HG03442 (cell line): ENCODE measurements around the gene INF2.
"Not testable (repeated sequence)": the region's sequence is repeated elsewhere in the genome, so short reads cannot be mapped to it uniquely, and the experiment has no call there.

Experiments
- ATAC-seq: cut with Tn5 transposase; IDR thresholded peaks from one replicate; pipeline ENCODE4 v1.9.1; 2021; ENCODE audit warnings: mild to moderate bottlenecking, moderate library complexity; ENCODE audit not compliant: unreplicated experiment

The INF2 gene

DNA sequence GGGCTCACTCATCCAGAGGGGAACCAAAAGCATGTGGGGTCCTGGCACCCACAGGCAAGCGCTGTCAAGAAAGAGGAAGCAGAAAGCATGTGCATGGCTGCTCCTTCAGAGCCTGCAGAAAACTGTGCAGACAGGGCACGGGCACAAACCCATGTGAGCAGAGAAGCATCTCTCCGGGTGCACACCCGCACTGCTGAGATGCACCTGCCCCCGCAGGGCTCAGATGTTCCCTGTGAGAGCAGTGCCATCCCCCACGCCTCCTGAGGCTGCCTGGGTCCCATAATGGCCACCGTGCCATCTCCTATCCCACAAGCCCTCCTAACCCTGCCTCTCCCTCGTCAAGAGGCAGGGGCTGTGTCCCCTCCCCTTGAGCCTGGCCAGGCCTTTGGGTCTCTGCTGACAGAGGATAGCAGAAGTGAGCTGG lies 32.3 kb upstream of the INF2 start:
- no peak for ATAC-seq

DNA sequence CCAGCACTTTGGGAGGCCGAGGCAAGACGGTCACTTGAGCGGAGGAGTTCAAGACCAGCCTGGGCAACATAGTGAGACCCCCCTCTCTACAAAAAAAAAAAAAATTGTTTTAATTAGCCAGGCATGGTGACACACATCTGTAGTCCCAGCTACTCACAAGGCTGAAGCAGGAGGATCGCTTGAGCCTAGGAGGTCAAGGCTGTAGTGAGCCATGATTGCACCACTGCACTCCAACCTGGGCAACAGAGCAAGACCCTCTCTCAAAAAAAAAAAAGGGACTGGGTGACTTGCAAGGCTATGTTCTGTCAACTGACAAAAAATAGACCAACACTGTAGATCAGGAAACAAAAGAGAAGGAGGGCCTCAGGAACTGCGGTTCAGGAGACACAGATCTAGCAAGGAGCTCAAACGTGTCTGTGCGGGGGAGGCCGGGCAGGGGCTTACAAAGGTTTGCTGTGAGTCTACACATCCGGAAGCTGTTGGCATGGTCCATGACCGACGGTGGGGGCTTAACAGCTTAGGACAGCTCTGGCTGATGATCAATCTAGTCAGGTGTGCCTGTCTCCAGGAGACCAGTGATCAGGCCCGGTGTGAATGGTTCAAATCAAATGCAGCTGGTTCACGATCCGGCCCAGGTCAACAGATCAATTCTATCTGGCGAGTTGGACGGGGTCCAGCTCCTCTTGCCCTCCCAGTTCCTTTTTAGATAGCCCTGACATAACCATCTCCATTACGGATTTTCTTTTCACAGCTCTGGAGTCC lies 31.7 kb upstream of the INF2 start:
- no peak for ATAC-seq

DNA sequence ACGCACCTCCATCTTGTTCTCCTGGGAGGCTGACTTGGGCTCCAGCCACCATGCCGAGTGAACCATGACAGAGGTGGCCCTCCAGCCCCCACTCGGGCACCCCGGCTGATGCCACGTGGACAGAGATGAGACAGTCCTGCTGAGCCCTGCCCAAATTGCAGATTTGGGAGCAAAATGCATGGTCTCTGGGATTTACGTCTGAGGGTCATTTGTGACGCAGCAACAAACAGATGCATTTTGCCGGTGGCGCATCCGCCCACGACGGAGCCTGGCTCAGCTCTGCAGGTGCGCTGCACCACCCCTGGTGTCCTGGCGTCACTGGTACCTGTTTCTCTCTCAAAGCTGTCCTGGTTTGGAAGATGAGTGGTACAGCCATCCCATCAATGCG lies 31.1 kb upstream of the INF2 start:
- ATAC-seq: no peak

DNA sequence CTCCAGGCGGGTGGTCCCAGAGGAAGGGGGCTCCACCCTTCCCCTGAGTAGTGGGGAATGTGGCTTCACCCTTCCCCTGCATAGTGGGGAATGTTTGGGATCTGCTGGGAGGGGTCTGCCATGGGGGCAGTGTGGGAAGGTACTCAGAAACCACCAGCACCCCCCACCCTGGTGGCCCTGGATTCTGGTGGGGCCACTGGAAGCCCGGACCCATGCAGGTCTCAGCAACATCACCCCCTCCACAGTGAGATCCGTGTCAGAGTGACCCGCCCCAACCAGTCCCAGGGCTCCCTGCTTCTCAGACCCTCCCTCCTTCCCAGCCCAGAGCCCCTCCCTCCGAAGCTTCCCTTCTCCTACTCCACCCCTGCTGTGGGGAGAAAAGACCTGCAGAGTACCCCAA lies 30.3 kb upstream of the INF2 start:
- ATAC-seq: no peak

DNA sequence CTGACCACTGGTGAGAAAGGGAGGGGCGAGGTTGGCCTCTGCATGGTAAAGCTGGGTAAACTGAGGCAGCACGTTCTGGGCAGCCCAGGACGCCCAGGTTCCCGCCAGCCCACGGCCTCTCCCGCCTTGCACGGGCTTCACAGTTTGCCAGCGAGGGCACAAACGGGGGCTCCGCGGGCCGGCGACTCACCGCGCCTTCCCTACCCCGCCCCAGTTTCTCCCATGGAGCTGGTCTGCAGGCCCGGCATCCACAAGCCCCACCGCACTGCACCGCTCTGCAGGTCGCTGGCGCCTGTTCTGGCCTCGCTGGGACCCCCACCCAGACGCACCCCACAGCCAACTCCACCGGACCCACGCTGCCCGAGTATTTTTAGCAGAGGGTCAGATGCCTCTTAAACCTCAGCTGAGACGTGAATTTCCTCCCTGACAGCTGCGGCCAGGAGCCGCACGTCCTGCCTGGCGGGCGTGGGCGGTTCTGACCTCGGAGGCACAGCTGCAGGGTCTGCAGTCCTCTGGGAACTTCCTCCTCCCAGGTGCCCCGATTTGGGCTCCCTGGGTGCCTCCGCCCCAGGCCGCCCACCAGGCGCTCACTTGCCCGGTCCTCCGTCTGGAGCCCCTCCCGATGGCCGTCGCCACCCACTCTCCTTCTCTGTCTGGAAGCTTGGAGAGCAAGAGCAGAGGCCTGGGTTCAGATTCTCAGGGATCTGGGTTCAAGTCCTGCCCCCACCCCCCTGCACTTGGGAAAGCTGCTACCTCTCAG lies 29.5 kb upstream of the INF2 start:
- no peak for ATAC-seq

DNA sequence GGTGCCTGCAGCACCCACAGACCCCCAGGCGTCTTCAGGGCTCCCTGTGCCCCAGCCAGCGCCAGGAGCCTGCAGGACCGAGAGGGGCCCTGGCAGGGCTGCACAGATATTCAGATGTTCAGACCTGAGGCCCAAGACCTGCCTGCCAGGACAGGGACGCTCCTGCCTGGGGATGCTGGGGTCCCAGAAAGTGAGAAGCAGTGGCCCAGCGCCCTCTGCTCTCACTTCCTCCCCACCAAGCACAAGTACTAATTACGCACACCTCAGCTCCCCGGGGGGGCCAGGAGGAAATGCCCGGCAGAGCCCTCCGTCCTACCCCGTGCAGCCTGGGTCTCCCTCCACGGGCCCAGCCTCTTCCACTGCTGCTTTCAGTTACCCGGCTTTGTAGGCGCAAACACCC lies 28.8 kb upstream of the INF2 start:
- ATAC-seq: peak; percentile 28

DNA sequence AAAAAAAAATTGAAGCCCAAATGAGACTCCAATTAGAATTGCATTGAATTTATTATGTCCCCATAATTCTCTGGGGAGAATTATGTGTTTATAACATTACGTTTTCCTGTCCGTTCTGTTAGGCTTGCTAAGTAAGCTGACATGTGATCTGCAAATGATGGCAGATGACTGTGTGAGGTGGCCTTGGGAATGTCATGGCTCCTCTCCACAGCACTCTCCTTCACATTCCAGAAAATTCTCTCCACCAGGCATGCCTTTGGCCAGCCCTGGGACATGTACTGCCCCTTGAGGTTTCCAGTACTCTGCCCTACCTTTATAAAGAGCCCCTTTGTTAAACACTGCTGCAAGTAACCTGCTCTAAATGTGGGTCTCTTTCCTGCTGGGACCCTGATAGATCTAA lies 28.3 kb upstream of the INF2 start:
- ATAC-seq: no peak

DNA sequence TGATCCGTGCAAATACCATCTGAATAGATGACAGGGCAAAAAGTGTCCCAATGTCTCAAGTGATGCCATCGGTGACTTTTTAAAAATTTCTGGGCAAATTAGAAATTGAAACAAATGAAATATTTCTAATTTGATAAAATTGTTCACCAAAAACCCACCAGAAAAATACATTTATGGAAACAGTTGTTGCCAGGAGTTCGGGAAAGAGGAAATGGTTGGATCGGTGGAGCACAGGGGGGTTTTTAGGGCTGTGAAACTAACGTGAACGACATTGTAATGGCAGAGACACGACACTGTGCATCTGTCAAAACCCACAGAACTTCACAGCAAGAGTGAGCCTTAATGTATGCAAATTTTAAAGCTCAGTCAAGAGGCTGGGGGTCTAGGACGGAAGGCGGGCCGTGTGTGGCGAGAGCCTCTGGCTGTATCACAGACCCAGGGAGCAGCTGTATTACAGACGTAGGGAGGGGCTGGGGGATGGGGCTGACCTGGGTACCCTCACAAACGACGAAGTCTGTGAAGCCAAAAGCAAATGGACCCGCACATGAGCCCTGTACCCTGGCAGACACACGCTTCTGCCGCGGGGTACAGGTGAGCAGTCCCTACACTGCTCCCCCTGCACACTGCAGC lies 27.8 kb upstream of the INF2 start:
- ATAC-seq: not testable (repeated sequence)

DNA sequence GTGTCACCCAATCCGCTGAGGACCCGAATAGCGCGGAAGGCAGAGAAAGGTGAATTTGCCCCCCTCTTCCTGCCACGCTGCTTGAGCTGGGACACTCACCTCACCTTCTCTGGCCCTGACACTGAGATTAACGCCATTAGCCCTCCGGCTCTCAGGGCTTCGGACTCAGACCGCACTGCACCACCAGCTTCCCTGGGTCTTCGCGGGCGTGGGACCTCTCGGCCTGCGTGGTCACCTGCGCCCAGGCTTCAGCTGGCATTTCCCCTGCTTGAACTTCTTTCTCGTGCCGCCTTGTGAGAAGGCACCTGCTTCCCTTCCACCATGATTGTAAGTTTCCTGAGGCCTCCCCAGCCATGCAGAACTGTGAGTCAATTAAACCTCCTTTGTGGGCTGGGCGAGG lies 26.9 kb upstream of the INF2 start:
- ATAC-seq: not testable (repeated sequence)

DNA sequence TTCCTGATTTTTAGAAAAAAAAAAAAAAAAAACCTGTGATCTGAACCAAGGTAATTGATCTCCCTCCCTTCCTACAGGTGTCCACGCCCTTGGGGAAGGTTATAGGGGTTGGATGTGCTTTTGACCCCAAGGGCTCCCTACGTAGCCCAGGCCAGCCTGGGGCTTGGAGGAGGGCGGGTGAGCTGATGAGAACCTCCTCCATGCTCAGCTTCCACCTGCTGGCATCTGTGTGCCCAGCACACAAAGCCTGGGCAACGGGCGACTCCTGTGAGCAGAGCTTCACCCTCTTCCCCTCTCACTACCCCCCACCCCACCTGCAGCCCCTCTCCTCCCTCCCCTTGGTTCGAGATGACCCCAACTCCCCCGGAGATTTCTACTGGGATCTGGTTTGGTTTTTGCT lies 25.3 kb upstream of the INF2 start:
- no peak for ATAC-seq

DNA sequence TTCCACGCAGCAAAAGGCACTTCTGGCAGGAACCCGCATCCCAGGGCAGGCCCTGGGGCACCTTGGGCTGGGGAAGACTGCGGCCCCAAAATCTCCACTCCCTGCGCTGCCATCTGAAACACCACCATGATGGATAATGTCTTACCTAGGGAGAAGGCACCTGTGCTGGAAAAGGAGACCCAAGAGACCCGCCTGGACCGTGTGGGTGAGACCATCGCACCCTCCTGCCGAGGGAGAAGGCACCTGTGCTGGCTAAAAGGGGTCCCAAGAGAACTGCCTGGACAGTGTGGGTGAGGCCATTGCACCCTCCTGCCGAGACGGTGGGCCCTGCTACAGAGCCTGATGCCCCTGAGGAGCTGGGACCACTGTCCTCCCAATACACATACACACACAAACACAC lies 24.8 kb upstream of the INF2 start:
- ATAC-seq: no peak

DNA sequence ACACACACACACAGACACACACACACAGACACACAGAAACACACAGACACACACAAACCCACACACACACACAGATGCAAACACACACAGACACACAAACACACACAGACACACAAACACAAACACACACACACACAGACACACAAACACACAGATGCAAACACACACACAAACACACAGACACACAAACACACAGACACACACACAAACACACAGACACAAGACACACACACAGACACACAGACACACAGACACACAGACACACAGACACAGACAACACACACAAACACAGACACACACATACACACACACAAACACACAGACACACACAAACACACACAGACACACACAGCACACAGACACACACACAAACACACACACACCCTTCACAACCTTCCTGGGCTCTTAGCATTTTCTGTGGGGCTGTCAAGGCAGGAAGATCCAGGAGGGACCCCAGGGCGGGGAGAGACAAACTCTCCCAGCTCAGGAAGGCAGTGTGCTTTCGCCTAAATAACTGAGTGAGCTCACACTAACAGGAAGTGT lies 24.2 kb upstream of the INF2 start:
- no peak for ATAC-seq

DNA sequence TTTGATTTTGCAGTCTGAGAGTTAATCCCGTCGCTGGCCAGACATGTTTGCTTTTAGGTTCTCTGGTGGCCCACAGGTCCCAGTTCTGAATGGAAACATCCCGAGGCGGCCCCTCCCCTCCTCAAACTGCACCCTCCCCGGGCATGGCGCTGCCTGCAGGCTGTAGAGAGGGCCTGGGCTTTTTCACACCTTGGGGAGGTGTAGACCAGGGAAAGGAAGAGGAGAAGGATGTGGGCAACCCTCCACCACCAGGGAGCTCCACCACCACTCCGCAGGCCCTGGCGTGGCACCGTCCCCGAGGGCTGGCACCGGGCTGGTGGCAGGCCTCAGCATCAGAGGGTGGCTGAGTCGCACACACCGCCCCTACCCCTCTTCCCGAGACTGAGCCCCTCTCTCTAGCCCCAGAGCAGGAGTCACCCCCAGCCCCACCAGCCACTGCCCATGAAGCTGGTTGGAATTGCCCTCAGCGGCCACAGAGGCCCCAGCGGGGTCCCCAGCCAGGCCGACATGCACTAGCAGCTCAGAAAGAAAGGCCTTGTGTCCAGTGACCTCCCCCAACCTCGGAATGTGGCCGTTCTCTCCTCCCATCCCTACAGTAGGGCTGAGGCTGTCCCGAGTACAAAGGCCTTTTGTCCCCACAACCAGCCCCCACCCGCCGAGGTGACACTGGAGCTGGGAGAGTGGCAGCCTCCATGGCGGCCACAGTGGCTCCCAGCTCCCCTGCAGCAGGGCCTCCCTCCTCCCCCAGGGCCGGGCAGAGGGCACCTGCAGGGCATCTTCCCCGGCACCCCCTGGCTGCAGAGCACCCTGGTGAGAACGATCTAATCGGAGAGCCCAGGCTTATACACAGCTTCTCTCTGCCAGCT lies 23.5 kb upstream of the INF2 start:
- no peak for ATAC-seq

DNA sequence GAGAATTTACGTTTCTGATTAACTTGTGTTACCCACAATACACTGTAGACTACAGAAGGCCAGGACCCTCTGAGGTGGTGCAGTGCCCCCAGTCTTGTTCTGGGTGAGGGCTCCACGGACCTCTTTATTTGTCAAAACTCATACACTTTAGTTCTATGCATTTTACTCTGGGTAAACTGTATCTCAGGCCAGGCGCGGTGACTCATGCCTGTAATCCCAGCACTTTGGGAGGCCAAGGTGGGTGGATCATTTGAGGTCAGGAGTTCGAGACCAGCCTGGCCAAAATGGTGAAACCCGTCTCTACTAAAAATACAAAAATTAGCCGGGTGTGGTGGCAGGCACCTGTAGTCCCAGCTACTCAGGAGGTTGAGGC lies 22.9 kb upstream of the INF2 start:
- not testable (repeated sequence) for ATAC-seq

DNA sequence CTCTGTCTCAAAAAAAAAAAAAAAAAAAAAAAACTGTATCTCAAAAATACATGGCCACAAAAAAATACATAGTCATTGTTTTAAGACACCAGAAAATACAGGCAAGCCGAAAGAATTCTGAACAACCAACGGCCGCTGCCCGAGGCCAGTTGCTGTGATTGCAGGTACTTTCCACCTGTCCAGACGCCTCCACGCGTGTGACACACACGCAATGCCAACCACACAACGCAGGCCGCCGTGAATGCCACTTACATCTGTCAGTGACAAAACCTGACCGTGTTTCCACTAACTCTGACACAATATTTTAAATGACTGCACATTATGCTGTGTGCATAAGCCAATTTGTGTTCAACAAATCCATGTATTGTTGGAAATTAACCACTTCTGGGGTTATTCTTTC lies 22.4 kb upstream of the INF2 start:
- no peak for ATAC-seq

DNA sequence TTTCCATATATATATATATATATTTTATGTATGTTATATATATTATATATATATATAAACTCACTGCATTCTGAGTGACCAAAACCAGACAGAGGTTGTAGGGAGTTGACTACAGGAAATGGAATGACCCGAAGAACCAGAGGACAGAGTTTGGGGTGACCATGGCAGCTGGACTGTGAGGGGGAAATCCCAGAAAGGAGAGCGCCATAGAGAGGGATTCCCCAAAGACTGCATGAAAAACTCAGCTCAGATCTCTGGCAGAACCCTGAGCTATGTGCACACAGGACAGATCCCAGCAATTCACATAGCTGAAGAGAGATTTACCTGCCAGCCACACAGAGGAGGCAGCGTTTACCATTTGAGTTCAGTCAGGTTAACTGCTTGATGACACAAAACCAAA lies 19.7 kb upstream of the INF2 start:
- ATAC-seq: no peak

DNA sequence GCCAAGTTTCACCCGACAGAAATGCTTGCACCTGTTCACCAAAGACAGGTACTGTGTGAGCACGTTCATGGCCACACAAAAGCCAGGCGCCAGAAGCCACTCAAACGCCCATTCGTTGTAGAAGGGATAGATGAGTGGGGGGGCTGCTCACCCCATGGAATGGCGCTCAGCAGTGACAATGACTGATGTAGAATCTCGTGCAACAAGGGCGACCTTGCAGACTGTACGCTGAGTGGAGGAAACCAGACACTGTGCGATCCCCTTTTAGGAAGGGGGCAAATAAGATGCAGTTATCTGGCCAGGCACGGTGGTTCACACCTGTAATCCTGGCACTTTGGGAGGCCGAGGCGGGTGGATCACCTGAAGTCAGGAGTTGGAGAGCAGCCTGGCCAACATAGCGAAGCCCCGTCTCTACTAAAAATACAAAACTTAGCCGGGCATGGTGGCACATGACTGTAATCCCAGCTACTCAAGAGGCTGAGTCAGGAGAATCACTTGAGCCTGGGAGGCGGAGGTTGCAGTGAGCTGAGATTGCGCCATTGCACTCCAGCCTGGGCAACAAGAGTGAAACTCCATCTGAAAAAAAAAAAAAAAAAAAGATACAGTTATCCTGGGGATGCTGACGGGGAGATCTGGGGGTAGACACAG lies 18.0 kb upstream of the INF2 start:
- ATAC-seq: not testable (repeated sequence)

DNA sequence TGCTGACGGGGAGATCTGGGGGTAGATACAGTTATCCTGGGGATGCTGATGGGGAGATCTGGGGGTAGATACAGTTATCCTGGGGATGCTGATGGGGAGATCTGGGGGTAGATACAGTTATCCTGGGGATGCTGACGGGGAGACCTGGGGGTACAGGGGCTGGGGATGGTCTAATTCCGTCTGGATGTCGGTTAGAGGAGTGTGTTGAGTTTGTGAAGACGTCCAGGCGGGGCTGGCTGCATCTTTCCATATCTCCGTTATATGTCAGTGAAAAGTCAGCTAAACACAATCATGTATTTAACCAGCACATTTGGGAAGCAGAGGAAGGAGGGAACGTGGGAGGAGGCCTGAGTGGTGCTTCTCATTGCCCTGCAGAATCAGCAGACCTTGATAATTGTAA lies 17.3 kb upstream of the INF2 start:
- not testable (repeated sequence) for ATAC-seq

DNA sequence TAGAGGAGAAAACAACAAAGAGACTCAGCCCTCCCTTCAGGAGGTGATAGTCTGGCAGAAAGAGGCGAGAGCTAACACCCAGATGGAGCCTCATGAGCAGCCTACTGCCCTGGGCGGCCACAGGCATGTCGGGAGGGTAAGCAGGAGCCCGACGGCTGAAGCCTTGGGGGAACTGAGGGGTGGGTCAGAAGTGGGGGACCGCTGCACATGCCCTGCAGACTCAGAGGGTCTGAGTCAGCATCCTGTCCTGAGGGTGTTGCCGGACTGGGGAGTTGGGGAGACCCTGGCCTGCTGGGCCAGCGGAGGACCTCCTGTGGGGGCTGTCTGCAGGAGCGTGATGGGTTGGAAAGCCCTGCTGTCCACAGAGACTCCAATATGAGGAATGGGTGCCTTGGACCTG lies 15.9 kb upstream of the INF2 start:
- no peak for ATAC-seq

DNA sequence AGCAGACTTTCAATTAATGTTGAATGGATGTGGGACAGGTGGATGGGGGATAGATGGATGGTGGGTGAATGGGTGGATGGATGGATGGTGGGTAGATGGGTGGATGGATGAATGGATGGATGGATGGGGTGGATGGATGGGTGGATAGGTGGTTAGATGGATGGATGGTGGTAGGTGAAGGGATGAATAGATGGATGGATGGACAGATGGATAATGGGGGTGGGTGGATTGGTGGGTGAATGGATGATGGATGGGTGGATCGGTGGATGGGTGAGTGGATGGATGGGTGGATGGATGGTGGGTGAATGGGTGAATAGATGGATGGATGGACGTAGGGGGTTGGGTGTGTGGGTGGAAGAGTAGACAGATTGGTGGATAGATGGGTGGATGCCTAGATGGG lies 14.0 kb upstream of the INF2 start:
- no peak for ATAC-seq
